ENCODE measurements around the gene MYMK.

Gene MYMK

DNA sequence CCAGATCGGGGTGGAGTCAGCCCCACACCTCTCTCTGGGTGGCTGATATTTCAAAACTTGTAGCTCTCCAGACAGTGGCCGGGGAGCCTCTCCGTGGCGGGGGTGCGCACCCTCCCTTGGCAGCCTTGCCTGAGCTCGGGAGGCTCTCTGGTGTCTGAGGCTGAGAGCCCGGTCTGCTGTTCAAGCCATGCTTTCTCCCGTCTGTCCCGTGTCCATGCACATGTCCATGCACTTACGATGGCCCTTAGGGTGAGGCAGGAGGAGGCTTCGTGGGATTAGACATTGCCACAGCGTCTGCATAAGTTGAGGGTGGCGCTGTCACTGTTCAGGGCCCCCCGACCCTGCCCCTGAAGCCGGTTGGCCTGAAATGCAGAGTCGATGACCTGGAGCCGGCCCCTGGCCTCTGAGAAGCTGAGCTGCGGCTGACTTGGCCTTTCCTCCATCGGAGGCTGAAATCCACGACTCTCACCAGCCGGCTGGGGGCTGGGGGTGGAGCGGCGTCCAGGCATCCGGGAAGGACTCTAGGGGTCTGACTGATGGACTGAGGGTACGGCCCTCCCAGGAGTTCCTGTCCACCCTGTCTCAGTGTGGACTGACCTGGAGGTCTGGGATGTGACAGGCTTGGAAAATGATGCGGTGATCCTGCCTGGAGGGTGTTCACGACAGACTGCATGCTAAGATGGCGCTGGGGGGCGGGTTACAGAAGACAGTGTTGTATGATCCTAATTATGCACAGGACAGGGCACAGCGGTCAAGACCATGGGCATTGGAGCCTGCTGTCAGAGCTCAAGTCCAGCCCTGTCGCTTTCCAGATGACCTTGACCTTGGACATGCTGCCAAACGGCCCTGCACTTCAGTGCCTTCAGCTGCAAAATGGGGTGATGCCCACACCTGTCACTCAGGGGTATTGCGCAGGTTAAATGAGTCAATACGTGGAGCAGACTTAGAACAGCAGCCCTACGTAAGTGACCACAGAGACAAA is 27.6 kb downstream of the MYMK start:
- no peaks in the 10 kb centered on the region for H3K9me2 ChIP-seq (replicated peaks; ENCODE audit: control insufficient read depth, low read length)
- H3K9me3 ChIP-seq (ENCODE audit: control insufficient read depth, insufficient read depth, low read length): peaks cover 7% of the 10 kb centered on the region; the same call in 1 of the 2 replicates
- H3K36me3 ChIP-seq (ENCODE audit: control insufficient read depth, low read length): no peaks in the 10 kb centered on the region
- H3K79me2 ChIP-seq (ENCODE audit: control insufficient read depth, low read length): no peaks in the 10 kb centered on the region
- 0 out of 2 replicates have a peak, but pooled peaks cover under 1% of the 10 kb centered on the region for H3K27me3 ChIP-seq (ENCODE audit: control insufficient read depth, low read length)
- H3K4me3 ChIP-seq (ENCODE audit: low read length): no peak overlapping the region
- TF ChIP-seq EZH2phosphoT487 (IDR thresholded peaks at IDR 0.05; ENCODE audit: borderline replicate concordance, low read length): no peak
- TF ChIP-seq, protein P1, sequence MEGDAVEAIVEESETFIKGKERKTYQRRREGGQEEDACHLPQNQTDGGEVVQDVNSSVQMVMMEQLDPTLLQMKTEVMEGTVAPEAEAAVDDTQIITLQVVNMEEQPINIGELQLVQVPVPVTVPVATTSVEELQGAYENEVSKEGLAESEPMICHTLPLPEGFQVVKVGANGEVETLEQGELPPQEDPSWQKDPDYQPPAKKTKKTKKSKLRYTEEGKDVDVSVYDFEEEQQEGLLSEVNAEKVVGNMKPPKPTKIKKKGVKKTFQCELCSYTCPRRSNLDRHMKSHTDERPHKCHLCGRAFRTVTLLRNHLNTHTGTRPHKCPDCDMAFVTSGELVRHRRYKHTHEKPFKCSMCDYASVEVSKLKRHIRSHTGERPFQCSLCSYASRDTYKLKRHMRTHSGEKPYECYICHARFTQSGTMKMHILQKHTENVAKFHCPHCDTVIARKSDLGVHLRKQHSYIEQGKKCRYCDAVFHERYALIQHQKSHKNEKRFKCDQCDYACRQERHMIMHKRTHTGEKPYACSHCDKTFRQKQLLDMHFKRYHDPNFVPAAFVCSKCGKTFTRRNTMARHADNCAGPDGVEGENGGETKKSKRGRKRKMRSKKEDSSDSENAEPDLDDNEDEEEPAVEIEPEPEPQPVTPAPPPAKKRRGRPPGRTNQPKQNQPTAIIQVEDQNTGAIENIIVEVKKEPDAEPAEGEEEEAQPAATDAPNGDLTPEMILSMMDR (IDR thresholded peaks at IDR 0.05; ENCODE audit: low read depth, low read length, poor library complexity, severe bottlenecking): no peak
- H3K27ac ChIP-seq (ENCODE audit: low read depth, low read length): no peak overlapping the region
- H4K20me1 ChIP-seq (ENCODE audit: control insufficient read depth, insufficient read depth, low read depth, low read length): no peaks in the 10 kb centered on the region
- no peaks in the 10 kb centered on the region for H3K4me1 ChIP-seq (ENCODE audit: control insufficient read depth, low read length)
- no peak overlapping the region for H3K4me2 ChIP-seq (ENCODE audit: low read length)
- no peaks in the 10 kb centered on the region for H3F3A ChIP-seq (ENCODE audit: control insufficient read depth, insufficient read depth)

DNA sequence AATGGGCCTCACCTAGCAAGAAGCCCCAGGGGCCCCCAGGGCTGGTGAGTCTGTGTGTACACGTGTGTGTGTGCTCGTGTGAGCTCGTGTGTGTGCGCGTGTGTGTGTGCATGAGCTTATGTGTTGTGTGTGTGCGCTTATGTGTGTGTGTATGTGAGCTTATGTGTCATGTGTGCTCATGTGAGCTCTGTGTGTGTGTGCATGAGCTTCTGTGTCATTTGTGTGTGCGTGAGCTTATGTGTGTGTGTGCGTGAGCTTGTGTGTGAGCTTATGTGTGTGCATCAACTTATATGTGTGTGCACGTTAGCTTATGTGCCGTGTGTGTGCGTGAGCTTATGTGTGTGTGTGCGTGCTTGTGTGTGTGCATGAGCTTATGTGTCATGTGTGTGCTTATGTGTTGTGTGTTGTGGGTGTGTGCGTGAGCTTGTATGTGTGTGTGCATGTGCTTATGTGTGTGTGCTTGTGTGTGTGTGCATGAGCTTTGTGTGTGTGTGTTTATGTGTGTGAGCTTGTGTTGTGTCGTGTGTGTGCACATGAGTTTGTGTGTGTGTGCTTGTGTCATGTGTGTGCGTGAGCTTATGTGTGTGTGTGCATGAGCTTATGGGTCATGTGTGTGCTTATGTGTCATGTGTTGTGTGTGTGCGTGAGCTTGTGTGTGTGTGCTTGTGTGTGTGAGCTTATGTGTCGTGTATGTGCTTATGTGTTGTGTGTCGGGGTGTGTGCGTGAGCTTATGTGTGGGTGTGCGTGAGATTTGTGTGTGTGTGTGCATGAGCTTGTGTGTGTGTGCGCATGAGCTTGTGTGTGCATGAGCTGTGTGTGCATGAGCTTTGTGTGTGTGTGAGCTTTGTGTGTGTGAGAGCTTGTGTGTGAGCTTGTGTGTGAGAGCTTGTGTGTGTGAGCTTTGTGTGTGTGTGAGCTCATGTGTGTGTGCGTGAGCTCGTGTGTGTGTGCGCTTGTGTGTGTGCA is 29.1 kb downstream of the MYMK start:
- Histone ChIP-seq H3K79me2 (ENCODE audit: control insufficient read depth, low read length) (no peaks in the 10 kb centered on the region), H3K9me3 (ENCODE audit: control insufficient read depth, insufficient read depth, low read length) (no peaks in the 10 kb centered on the region), H4K20me1 (ENCODE audit: control insufficient read depth, insufficient read depth, low read depth, low read length) (no peaks in the 10 kb centered on the region), H3K4me3 (ENCODE audit: low read length) (no peak overlapping the region), H3K4me2 (ENCODE audit: low read length) (no peak overlapping the region), H3K9me2 (replicated peaks; ENCODE audit: control insufficient read depth, low read length) (no peaks in the 10 kb centered on the region), H3K4me1 (ENCODE audit: control insufficient read depth, low read length) (no peaks in the 10 kb centered on the region), H3K27me3 (ENCODE audit: control insufficient read depth, low read length) (no peaks in the 10 kb centered on the region), H3K27ac (ENCODE audit: low read depth, low read length) (no peak overlapping the region), H3K36me3 (ENCODE audit: control insufficient read depth, low read length) (no peaks in the 10 kb centered on the region), H3F3A (ENCODE audit: control insufficient read depth, insufficient read depth) (no peaks in the 10 kb centered on the region)
- TF ChIP-seq, protein P1 (IDR thresholded peaks at IDR 0.05; ENCODE audit: low read depth, low read length, poor library complexity, severe bottlenecking): no peak
- no peak for TF ChIP-seq EZH2phosphoT487 (IDR thresholded peaks at IDR 0.05; ENCODE audit: borderline replicate concordance, low read length)

DNA sequence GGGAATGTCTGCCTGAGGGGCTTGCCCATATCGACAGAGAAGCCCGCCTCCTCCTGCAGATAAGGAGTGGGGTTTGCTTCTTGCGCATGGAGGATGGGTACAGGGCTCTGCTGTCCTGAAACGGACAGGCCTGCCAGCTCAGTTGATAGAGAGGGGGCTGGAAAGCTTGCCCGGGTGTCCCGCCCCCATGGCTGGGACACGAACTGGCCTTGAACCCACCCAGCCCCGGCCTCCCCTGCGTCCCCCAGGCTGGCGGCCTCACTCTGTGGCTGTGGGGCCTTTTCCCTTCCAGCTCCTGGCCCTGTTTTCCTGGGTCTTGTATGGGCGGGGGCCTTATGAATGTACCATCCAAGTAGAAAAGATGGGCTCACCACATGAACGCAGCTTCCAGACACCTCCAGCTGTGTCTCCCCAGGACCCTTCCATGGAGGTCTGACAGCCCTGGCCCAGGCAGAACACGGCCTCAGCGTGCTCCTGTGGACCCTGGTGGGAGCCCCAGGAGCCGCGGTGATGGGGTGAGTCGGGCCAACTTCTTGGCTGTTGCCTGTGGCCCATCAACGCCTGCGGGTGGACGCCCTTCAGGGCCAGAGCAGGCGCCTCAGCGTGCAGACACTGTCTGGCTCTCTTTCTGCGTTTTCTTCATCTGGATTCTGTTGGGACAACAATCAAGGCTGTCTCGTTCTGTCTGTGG is 30.0 kb downstream of the MYMK start:
- no peaks in the 10 kb centered on the region for H3K9me2 ChIP-seq (replicated peaks; ENCODE audit: control insufficient read depth, low read length)
- H3K4me2 ChIP-seq (ENCODE audit: low read length): no peak overlapping the region
- no peaks in the 10 kb centered on the region for H3K4me1 ChIP-seq (ENCODE audit: control insufficient read depth, low read length)
- no peak overlapping the region for H3K4me3 ChIP-seq (ENCODE audit: low read length)
- no peaks in the 10 kb centered on the region for H3K9me3 ChIP-seq (ENCODE audit: control insufficient read depth, insufficient read depth, low read length)
- peaks cover 4% of the 10 kb centered on the region; the same call in 1 of the 2 replicates for H3K27me3 ChIP-seq (ENCODE audit: control insufficient read depth, low read length)
- no peaks in the 10 kb centered on the region for H3K36me3 ChIP-seq (ENCODE audit: control insufficient read depth, low read length)
- TF ChIP-seq, protein P1 (IDR thresholded peaks at IDR 0.05; ENCODE audit: low read depth, low read length, poor library complexity, severe bottlenecking): no peak
- no peak for TF ChIP-seq EZH2phosphoT487 (IDR thresholded peaks at IDR 0.05; ENCODE audit: borderline replicate concordance, low read length)
- no peaks in the 10 kb centered on the region for H3K79me2 ChIP-seq (ENCODE audit: control insufficient read depth, low read length)
- H4K20me1 ChIP-seq (ENCODE audit: control insufficient read depth, insufficient read depth, low read depth, low read length): no peaks in the 10 kb centered on the region
- H3F3A ChIP-seq (ENCODE audit: control insufficient read depth, insufficient read depth): no peaks in the 10 kb centered on the region
- H3K27ac ChIP-seq (ENCODE audit: low read depth, low read length): no peak overlapping the region

Data from DOHH2 (cell line).